Measurements from ENCODE around the gene SLC38A4.
"Not testable (repeated sequence)": the region's sequence is repeated elsewhere in the genome, so short reads cannot be mapped to it uniquely, and the experiment has no call there.

The SLC38A4 gene, protein sequence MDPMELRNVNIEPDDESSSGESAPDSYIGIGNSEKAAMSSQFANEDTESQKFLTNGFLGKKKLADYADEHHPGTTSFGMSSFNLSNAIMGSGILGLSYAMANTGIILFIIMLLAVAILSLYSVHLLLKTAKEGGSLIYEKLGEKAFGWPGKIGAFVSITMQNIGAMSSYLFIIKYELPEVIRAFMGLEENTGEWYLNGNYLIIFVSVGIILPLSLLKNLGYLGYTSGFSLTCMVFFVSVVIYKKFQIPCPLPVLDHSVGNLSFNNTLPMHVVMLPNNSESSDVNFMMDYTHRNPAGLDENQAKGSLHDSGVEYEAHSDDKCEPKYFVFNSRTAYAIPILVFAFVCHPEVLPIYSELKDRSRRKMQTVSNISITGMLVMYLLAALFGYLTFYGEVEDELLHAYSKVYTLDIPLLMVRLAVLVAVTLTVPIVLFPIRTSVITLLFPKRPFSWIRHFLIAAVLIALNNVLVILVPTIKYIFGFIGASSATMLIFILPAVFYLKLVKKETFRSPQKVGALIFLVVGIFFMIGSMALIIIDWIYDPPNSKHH

DNA sequence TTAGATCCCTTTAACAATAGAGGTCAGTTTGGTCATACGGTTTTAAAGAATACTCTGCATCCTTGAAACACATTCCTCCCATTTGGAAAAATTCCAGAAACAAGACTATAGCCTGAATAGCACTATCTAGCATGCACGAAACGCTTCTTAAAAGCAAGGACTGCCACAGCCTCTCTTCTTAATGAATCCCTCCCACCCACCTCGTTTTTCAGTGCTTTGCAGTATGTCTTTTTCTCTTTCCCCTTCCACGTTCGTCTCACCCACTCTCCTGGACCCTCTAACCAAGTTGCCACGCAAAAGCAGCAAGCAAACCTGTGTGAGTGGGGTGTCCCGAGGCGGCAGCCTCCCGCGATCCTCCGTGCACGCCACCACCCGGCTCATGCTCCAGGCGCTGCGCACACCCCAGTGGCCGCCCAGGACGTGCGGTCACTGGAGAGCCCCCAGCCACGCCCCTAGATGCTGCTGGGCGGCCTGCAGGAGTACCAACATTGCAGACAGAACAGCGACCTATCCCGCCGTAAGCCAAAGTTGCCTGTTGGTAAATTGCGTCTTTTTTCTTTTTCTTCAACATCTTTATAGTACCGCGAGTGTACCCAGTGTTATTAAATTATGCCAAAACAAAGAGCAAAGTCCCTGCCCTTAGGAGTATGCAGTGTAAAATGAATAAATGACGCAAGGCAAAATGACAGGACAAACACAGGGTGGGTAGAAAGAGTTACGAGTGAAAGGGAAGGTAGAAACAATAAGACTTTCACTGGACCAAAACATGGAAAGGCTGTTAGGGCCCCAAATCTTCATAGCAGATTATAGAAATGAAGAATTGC, at the start of gene SLC38A4:
TSS of gene SLC38A4 (minus strand) at position 407 of the 824 bp plus-strand sequence. CDS start 32,926 bp downstream, outside the sequence.
- no peak for DNase-seq

DNA sequence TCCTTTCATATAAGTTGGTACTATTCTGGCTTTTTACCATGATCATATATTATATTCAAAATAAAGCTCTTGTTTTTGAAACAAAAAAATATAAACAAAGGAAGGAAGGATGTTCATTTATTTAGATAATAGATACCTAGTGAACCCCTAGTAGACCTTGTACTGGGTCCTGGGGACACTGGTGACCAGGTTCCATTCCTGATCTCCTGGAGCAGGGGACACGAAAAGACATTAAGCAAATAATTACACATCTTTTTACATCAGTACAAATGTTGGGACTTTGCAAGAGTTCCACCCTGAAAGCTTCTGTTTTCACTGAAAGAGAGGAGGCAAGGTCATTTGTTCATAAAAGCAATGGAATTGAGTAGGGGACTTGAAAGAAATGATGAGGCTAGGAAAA, 49.3 kb upstream of the SLC38A4 start:
- no peak for DNase-seq

DNA sequence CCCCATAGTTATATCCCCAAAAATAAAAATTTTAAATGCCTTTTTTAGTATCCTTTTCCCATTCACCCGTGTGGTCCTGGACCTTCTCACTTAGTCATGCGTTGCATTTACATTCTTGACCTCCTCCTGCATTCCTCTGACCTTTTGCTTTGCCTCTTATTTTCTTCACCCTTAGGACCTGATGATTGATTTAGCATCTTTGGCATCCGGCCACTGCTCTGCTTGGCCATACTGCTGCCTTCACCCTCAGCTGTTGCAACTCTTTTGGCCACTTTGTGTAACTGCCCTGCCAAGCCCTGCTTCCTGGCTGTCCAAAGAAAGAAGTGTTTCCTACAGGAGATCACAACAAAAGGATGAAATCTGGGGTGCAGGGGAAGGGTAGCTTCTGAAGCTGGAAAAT, 48.8 kb upstream of the SLC38A4 start:
- DNase-seq: no peak

GRCh38 chr12:46872135-46872534, 46.3 kb upstream of the SLC38A4 start:
- no peak for DNase-seq

DNA sequence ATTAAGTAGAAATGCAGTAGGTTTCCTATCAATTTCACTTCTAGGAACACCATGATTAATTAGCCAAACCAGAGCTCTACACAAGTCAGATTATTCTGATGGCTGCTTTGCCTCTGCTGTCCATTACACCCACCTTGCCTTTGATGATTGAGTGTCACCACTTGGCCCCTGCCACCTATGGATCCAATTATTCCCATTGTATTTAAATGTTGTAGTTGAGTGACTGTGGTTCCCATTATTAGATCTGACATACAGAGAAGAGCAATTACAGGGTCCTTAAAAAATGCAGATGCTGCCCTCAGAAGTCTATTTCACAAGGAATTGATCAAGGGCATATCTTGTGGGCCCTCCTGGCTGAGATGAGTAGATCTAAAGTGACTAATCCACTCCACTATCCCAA, 39.5 kb upstream of the SLC38A4 start:
- DNase-seq: no peak

DNA sequence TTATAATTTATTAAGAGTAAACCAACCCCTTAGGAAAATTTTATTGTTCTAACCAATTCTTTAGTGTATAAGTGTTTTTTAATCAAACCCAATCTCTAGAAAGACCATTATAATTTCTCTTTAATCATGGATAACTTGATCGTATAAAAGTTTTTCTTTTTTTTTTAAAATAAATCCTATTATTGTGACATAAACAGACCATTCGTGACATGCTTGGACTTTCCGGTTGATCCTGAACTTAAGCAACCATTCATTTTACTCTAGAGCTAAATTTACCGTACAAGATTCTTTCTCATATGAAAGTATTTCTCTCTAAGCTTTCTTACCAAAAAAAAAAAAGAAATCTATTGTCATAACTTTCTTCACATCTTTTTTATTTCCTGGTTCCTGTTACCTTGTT, 32.6 kb upstream of the SLC38A4 start:
- DNase-seq: no peak

DNA sequence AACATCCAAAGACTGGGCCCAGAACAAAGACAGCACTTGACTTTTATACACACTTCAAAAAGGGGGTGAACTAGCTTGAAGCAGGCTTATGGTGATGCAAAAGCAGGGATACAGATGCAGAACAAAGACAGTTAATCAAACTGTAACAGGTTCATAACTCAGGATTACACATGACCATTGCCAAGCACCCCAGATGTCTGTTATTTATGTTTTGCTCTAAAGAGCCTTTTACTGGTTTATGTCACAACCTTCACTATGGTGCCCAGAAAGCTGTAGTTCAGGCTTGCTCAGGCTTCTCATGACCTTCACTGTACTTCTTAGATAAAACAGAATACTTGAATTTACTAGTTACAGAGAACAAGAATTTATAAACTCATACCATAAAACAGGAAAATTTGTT, 31.7 kb upstream of the SLC38A4 start:
- no peak for DNase-seq

GRCh38 chr12:46855760-46856159, 30.0 kb upstream of the SLC38A4 start:
- DNase-seq: no peak

GRCh38 chr12:46854188-46854587, 28.4 kb upstream of the SLC38A4 start:
- not testable (repeated sequence) for DNase-seq

GRCh38 chr12:46848792-46849191, 23.0 kb upstream of the SLC38A4 start:
- DNase-seq: not testable (repeated sequence)

DNA sequence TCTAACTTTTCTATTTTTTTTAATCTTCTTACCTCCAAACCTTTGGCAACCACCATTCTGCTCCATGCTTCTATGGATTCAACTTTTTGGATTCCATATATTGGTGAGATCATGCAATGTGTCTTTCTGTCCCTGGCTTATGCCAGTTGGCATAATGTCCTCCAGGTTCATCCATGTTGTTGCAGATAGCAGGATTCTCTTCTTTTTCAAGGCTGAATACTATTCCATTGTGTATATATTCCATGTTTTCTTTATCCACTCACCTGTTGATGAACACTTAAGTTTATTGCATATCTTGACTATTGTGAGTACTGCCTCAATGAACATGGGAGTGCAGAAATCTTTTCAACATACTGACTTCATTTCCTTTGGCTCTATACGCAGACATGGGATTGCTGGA, 21.2 kb upstream of the SLC38A4 start:
- no peak for DNase-seq

- DNase-seq: no peak
These were observed 18.0 kb upstream of the SLC38A4 start for GRCh38 chr12:46843811-46844210.

- no peak for DNase-seq
These were observed 16.1 kb upstream of the SLC38A4 start for GRCh38 chr12:46841891-46842290.

- no peak for DNase-seq
These were observed 14.2 kb upstream of the SLC38A4 start for GRCh38 chr12:46839964-46840363.

DNA sequence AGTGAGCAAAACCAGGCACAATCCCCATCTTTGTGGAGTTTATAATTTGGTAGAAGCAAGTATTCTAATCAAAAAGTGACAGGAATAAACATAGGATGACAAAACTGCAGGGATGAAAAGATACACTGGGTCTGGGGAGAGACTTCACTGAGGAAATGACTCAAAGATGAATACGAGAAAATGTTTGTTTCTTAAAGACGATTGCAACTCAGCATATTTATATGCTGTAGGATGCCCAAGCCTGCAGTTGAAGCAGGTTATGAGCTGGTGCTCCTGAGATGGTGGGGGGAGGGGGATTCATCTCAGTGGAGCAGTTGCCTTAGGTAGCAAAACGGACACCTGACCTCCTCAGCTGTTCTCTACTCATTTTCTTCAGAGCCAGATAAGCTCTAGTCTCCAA, 13.4 kb upstream of the SLC38A4 start:
- no peak for DNase-seq

GRCh38 chr12:46835785-46836184, 10.0 kb upstream of the SLC38A4 start:
- DNase-seq: no peak

DNA sequence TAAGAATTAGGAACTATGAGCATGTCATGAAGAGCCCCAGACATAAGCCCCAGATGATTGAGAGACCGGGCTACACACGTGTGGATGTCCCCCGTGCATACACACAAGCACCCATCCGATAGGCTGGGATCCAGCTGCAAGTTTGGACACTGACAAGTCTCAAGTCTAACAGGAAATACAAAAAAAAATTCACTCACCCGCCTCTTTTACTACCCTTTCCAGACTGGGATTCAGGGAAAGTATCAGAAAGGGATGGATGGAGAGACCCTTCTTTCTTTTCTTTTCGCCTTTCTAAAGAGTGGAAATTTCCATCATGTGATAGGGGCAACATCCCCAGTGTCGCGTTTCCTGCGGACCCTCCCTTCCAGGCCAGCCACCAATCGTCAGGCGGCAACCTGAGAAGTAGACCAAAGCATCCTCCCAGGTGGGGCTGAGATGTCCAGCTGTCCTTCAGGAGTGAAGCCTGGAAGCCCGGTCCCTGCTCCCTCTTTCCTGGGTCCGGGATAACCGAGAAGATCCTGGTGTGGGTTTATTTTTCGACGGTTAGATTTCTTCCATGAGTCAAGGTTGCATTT, 6.4 kb upstream of the SLC38A4 start:
- no peak for DNase-seq

DNA sequence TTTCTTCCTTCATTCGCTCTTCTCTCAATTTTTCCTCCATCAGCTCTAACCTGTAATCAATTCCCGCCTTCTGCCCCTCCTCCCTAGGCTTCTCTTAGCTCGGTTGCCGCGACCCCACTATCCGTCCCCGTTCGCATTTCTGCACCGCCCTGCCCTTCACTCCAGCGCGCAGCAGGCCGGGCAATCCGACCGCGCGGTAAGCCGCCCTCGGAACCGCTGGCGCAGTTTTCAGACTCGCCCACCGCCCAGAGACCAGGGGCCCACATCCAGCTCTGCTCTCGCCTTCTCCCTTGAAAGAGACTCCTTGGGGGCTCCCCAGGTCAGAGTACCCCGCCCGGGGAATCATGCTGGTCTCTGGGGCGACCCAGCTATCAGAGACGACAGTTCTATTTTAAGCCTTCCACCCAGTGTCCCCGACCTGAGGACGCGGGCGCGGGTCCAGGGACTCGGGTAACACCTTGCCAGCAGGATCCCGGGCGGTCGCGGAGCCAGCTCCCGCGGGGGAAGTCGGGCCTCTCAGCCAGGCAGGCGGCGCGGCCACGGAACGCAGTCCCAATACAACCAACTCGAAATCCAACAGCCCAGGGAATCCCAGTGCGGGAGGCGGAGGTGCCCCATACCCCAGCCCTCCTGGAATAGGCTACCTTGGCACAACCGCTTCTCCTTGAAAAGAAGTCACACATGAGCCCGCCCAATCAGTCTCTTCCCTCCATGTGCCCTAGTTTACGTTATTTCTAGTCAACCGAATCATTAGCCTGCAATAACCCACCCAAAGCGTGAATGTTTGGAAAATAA, 5.7 kb upstream of the SLC38A4 start:
- no peak for DNase-seq

- no peak for DNase-seq
These were observed 5.0 kb upstream of the SLC38A4 start for GRCh38 chr12:46830731-46831334.

DNA sequence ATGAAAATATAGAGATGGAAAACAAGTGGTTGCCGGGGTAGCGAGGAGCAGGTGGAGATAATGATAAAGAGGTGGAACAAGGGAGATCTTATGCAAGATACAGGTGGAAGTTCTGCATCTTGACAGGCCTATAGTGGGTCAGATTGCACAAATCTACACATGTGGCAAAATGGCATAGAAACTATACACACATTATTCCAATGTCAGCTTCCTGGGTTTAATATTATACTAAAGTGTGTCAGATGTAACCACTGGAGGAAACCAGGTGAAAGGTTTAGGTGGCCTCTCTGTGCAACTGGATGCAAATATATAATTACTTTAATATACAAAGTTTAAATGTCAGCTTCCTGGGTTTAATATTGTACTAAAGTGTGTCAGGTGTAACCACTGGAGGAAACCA, 1.1 kb downstream of the SLC38A4 start:
- DNase-seq: no peak

GRCh38 chr12:46818642-46819041, 7.2 kb downstream of the SLC38A4 start:
- DNase-seq: no peak

DNA sequence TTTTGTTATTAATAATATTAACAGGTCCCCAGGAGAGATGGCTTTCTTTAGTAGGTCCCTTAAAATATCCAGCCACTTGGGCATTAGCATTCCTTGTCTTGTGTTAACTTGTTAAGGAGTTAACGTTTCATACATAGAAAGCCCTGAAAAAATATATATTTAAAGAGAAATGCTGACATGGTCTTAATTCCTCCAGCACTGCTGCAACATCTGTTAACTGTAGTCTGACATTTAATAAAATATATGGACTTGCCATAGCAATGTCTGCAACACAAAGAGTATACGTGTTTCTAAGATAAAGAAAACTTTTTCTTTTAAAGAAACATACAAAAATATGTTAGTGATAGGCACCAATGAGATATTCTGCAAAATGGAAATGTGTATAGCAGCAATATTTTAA, 10.0 kb downstream of the SLC38A4 start:
- no peak for DNase-seq

Measured in NCI-H2107 (cell line).